ENCODE measurements around the gene SYCP2L.
A peak's percentile ranks its signal among the peaks of the same experiment; 100 is the strongest.
"Not testable (repeated sequence)": the region's sequence is repeated elsewhere in the genome, so short reads cannot be mapped to it uniquely, and the experiment has no call there.

Gene SYCP2L

GRCh38 chr6:10886691-10887502, at the start of gene SYCP2L:
SYCP2L (plus strand) TSS chr6:10887052; CDS start chr6:10887127, 75 bp downstream.
- no peak for DNase-seq

- DNase-seq: no peak
Measured at GRCh38 chr6:10837622-10837994, 49.2 kb upstream of the SYCP2L start.

- DNase-seq: peak; percentile 90
Measured at GRCh38 chr6:10837995-10838793, 48.7 kb upstream of the SYCP2L start, which contains the start of gene MAK. MAK (minus strand) TSS chr6:10838539; CDS start chr6:10830648, 7,891 bp downstream.

- DNase-seq: no peak
Measured at GRCh38 chr6:10838794-10839333, 48.0 kb upstream of the SYCP2L start.

GRCh38 chr6:10843554-10843953, 43.3 kb upstream of the SYCP2L start:
- no peak for DNase-seq

GRCh38 chr6:10847684-10848083, 39.2 kb upstream of the SYCP2L start:
- DNase-seq: no peak

GRCh38 chr6:10849901-10850300, 37.0 kb upstream of the SYCP2L start:
- DNase-seq: no peak

GRCh38 chr6:10850728-10851127, 36.1 kb upstream of the SYCP2L start:
- no peak for DNase-seq

- no peak for DNase-seq
Measured at GRCh38 chr6:10852361-10852960, 34.4 kb upstream of the SYCP2L start.

- not testable (repeated sequence) for DNase-seq
Measured at GRCh38 chr6:10853849-10854300, 33.0 kb upstream of the SYCP2L start.

GRCh38 chr6:10854922-10855632, 31.8 kb upstream of the SYCP2L start:
- DNase-seq: no peak

GRCh38 chr6:10857259-10857658, 29.6 kb upstream of the SYCP2L start:
- no peak for DNase-seq

- DNase-seq: no peak
Measured at GRCh38 chr6:10861086-10861485, 25.8 kb upstream of the SYCP2L start.

- no peak for DNase-seq
Measured at GRCh38 chr6:10862361-10862760, 24.5 kb upstream of the SYCP2L start.

- DNase-seq: not testable (repeated sequence)
Measured at GRCh38 chr6:10863031-10863430, 23.8 kb upstream of the SYCP2L start.

- not testable (repeated sequence) for DNase-seq
Measured at GRCh38 chr6:10866709-10867108, 20.1 kb upstream of the SYCP2L start.

GRCh38 chr6:10867952-10868351, 18.9 kb upstream of the SYCP2L start:
- DNase-seq: no peak

GRCh38 chr6:10873374-10873773, 13.5 kb upstream of the SYCP2L start:
- DNase-seq: no peak

GRCh38 chr6:10874207-10874606, 12.6 kb upstream of the SYCP2L start:
- no peak for DNase-seq

- no peak for DNase-seq
Measured at GRCh38 chr6:10875026-10875425, 11.8 kb upstream of the SYCP2L start.

GRCh38 chr6:10877012-10877411, 9.8 kb upstream of the SYCP2L start:
- no peak for DNase-seq

- DNase-seq: no peak
Measured at GRCh38 chr6:10877871-10878270, 9.0 kb upstream of the SYCP2L start.

GRCh38 chr6:10880366-10880765, 6.5 kb upstream of the SYCP2L start:
- no peak for DNase-seq
